Transverse colon (tissue), 4 donors: ENCODE data around the gene TLK2.
"Not testable (repeated sequence)": the region's sequence is repeated elsewhere in the genome, so short reads cannot be mapped to it uniquely, and the experiment has no call there.

ENCODE experiments used
- CTCF ChIP-seq, 5 experiments: fragments of 200-600 bp in 3 of 5; fragments of 450-650 bp in 2 of 5; sonication (generic) in 3 of 5; IDR thresholded peaks; 1 replicate in 2 of 5; 2 replicates in 3 of 5; pipeline ENCODE4 v1.5.1; 2016 to 2017; ENCODE audit warnings: antibody characterized with exemption in 5 of 5, inconsistent platforms in 3 of 5, mild to moderate bottlenecking in 2 of 5, moderate library complexity in 1 of 5
- EP300 ChIP-seq: sonication (generic); formaldehyde crosslinking; IDR thresholded peaks from one replicate; pipeline ENCODE4 v1.6.1; 2017; ENCODE audit warnings: antibody characterized with exemption, low read depth
- POLR2A ChIP-seq: fragments of 450-650 bp; IDR thresholded peaks from one replicate; pipeline ENCODE4 v1.6.1; 2016; ENCODE audit warnings: antibody characterized with exemption, mild to moderate bottlenecking, moderate library complexity
- POLR2AphosphoS5 ChIP-seq, 3 donors: sonication (generic); formaldehyde crosslinking; IDR thresholded peaks; one replicate each; pipeline ENCODE4 v1.6.1; 2016; ENCODE audit warnings: antibody characterized with exemption in 3 of 3

GRCh38 chr17:62521295-62521694 is 42.7 kb downstream of the TLK2 start:
- not testable (repeated sequence) for TF ChIP-seq POLR2AphosphoS5 (IDR thresholded peaks at IDR 0.05); CTCF (IDR thresholded peaks at IDR 0.05); POLR2A; EP300
